ENCODE data around the gene RPAP3.

RPAP3 gene

GRCh38 chr12:47687636-47688035 is 18.2 kb downstream of the RPAP3 start:
- Histone ChIP-seq H3K27me3 (ENCODE audit: insufficient read depth, low read length) (no peaks in the 10 kb centered on the region), H4K20me1 (ENCODE audit: insufficient read depth, low read length) (no peaks in the 10 kb centered on the region)

GRCh38 chr12:47686645-47687240 is 19.1 kb downstream of the RPAP3 start:
- no peaks in the 10 kb centered on the region for H3K9me2 ChIP-seq (ENCODE audit: low read depth, low read length)
- no peaks in the 10 kb centered on the region for H3K9me3 ChIP-seq (ENCODE audit: low read length)
- H3K4me3 ChIP-seq (ENCODE audit: low read depth, low read length, poor library complexity, severe bottlenecking): no peak overlapping the region
- H3K27ac ChIP-seq (ENCODE audit: low read depth, low read length, poor library complexity, severe bottlenecking): no peak overlapping the region
- no peaks in the 10 kb centered on the region for H3K79me2 ChIP-seq (ENCODE audit: insufficient read depth, low read length)
- TF ChIP-seq EZH2 (IDR thresholded peaks at IDR 0.05; ENCODE audit: borderline replicate concordance, low read length) (no peak), CTCF (IDR thresholded peaks at IDR 0.05; ENCODE audit: low read length) (peak; percentile 63)
- peaks cover 65% of the 10 kb centered on the region for H3K36me3 ChIP-seq (ENCODE audit: insufficient read depth, low read length)
- no peak overlapping the region for H3K4me2 ChIP-seq (ENCODE audit: low read length)
- H4K20me1 ChIP-seq (ENCODE audit: insufficient read depth, low read length): no peaks in the 10 kb centered on the region
- no peaks in the 10 kb centered on the region for H3K4me1 ChIP-seq (ENCODE audit: insufficient read depth, low read length, severe bottlenecking)
- no peaks in the 10 kb centered on the region for H3K27me3 ChIP-seq (ENCODE audit: insufficient read depth, low read length)
- H3K9ac ChIP-seq (ENCODE audit: low read length): no peak overlapping the region
- H3F3A ChIP-seq (ENCODE audit: insufficient read depth, low read length): no peaks in the 10 kb centered on the region
- no peak overlapping the region for H2AFZ ChIP-seq (ENCODE audit: low read length)

More at GRCh38 chr12:47687636-47688035, 18.2 kb downstream of the RPAP3 start:
- Histone ChIP-seq H3K79me2 (ENCODE audit: insufficient read depth, low read length) (no peaks in the 10 kb centered on the region), H3K36me3 (ENCODE audit: insufficient read depth, low read length) (peaks cover 70% of the 10 kb centered on the region), H3K4me1 (ENCODE audit: insufficient read depth, low read length, severe bottlenecking) (no peaks in the 10 kb centered on the region), H3K4me2 (ENCODE audit: low read length) (no peak overlapping the region), H3K9ac (ENCODE audit: low read length) (no peak overlapping the region), H3K27ac (ENCODE audit: low read depth, low read length, poor library complexity, severe bottlenecking) (no peak overlapping the region), H3K9me3 (ENCODE audit: low read length) (no peaks in the 10 kb centered on the region), H3K9me2 (ENCODE audit: low read depth, low read length) (no peaks in the 10 kb centered on the region), H3F3A (ENCODE audit: insufficient read depth, low read length) (no peaks in the 10 kb centered on the region), H3K4me3 (ENCODE audit: low read depth, low read length, poor library complexity, severe bottlenecking) (no peak overlapping the region), H2AFZ (ENCODE audit: low read length) (no peak overlapping the region)
- TF ChIP-seq CTCF (IDR thresholded peaks at IDR 0.05; ENCODE audit: low read length) (no peak), EZH2 (IDR thresholded peaks at IDR 0.05; ENCODE audit: borderline replicate concordance, low read length) (no peak)

GRCh38 chr12:47679785-47680184 is 26.0 kb downstream of the RPAP3 start:
- Histone ChIP-seq H3K36me3 (ENCODE audit: insufficient read depth, low read length) (peaks cover 60% of the 10 kb centered on the region), H3K9me2 (ENCODE audit: low read depth, low read length) (no peaks in the 10 kb centered on the region), H3K27me3 (ENCODE audit: insufficient read depth, low read length) (no peaks in the 10 kb centered on the region), H3F3A (ENCODE audit: insufficient read depth, low read length) (no peaks in the 10 kb centered on the region), H3K27ac (ENCODE audit: low read depth, low read length, poor library complexity, severe bottlenecking) (no peak overlapping the region), H3K79me2 (ENCODE audit: insufficient read depth, low read length) (no peaks in the 10 kb centered on the region), H3K4me3 (ENCODE audit: low read depth, low read length, poor library complexity, severe bottlenecking) (no peak overlapping the region), H2AFZ (ENCODE audit: low read length) (no peak overlapping the region), H4K20me1 (ENCODE audit: insufficient read depth, low read length) (no peaks in the 10 kb centered on the region), H3K4me2 (ENCODE audit: low read length) (no peak overlapping the region), H3K9ac (ENCODE audit: low read length) (no peak overlapping the region), H3K9me3 (ENCODE audit: low read length) (no peaks in the 10 kb centered on the region), H3K4me1 (ENCODE audit: insufficient read depth, low read length, severe bottlenecking) (no peaks in the 10 kb centered on the region)
- TF ChIP-seq EZH2 (IDR thresholded peaks at IDR 0.05; ENCODE audit: borderline replicate concordance, low read length): no peak
- TF ChIP-seq CTCF (IDR thresholded peaks at IDR 0.05; ENCODE audit: low read length): no peak
